ENCODE data around the gene PDK2. TPM values are rescaled to one million over a fixed set of nuclear protein-coding genes. Genes with fewer than 3 reads are reported as not detected.

PDK2 gene
- total and polyA plus RNA-seq, 10 of the 15 experiments (the other 5 are each of a cell fraction or from before 2014, with no cell fraction given): 0.98 to 22.6 (median 12.3) TPM

GRCh38 chr17:50139950-50140885 is 45.1 kb downstream of the PDK2 start (continued):
- TF ChIP-seq ZBTB11 (CRISPR knock-in tag; IDR thresholded peaks at IDR 0.05): no peak
- no peak for TF ChIP-seq SMAD1 (IDR thresholded peaks at IDR 0.05; ENCODE audit: low read depth, partially characterized antibody)
- no peak for TF ChIP-seq CUX1 (IDR thresholded peaks at IDR 0.05; ENCODE audit: insufficient replicate concordance, low read depth, low read length)
- peak; percentile 60; the same call in 1 of the 2 replicates for TF ChIP-seq CREM (IDR thresholded peaks at IDR 0.05; ENCODE audit: low read depth)
- TF ChIP-seq NFXL1 (IDR thresholded peaks at IDR 0.05; ENCODE audit: borderline replicate concordance): no peak
- TF ChIP-seq ZNF687 (IDR thresholded peaks at IDR 0.05): no peak
- TF ChIP-seq SP1 (IDR thresholded peaks at IDR 0.05; ENCODE audit: low read depth, low read length): peak; percentile 34
- peak; percentile 58; the same call in 1 of the 2 replicates for TF ChIP-seq HDGF (IDR thresholded peaks at IDR 0.05)
- TF ChIP-seq IKZF1 (conservative IDR thresholded peaks at IDR 0.05): peak; percentile 19; the same call in 1 of the 2 replicates
- TF ChIP-seq CREB1 (IDR thresholded peaks at IDR 0.05; ENCODE audit: low read depth): peak; percentile 36
- TF ChIP-seq USF2 (IDR thresholded peaks at IDR 0.05; ENCODE audit: borderline replicate concordance, low read depth, low read length): no peak
- peak; percentile 53 for TF ChIP-seq RAD21 (IDR thresholded peaks at IDR 0.05; ENCODE audit: insufficient read depth, low read depth, low read length)
- peak; percentile 48; the same call in 1 of the 2 replicates for TF ChIP-seq MXI1 (IDR thresholded peaks at IDR 0.05; ENCODE audit: low read depth, low read length)
- 0 out of 2 replicates have a peak, but pooled peaks have one; percentile 49 for TF ChIP-seq TBL1XR1 (IDR thresholded peaks at IDR 0.05; ENCODE audit: low read depth, low read length)
- TF ChIP-seq CBX3 (IDR thresholded peaks at IDR 0.05; ENCODE audit: borderline replicate concordance, low read depth): no peak
